ENCODE data around the gene PARD6G.

The PARD6G gene

DNA sequence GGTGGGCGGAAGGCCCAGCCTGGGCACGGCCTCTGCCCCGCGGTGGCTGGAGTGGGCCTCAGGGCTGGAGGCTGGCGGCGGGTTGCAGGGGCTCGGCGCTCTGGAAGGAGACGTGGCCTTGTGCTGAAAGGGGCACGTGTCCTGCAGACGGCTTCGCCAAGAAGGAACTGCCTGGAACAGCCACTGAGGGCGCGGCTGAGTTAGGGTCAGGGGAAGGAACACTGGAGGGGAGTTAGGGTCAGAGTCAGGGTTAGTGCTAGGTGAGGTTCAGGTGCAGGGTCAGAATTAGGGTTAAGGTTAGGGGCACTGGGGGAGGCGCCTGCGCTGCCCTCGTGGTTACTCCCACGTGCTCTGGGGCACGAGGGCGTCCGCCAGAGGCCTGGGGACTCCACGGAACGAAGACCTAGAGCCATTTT, 139.2 kb downstream of the PARD6G start:
- Histone ChIP-seq H3K4me1 (ENCODE audit: control insufficient read depth in 1 of 2, insufficient read depth in 1 of 2, low read depth in 1 of 2, low read length in 1 of 2) (peaks cover 8 to 16% of the 10 kb centered on the region in 2 experiments), H3K36me3 (no peaks in the 10 kb centered on the region), H3K4me3 (ENCODE audit: low read depth in 1 of 2, low read length in 1 of 2) (no peak overlapping the region), H3K27ac (peak overlapping the region; percentile 16), H3K9me3 (no peaks in the 10 kb centered on the region), H3K27me3 (no peaks in the 10 kb centered on the region)
- TF ChIP-seq CTCF (IDR thresholded peaks at IDR 0.05): no peak

GRCh38 chr18:80107426-80107825, 139.9 kb downstream of the PARD6G start:
- no peaks in the 10 kb centered on the region for H3K9me3 ChIP-seq
- H3K36me3 ChIP-seq: no peaks in the 10 kb centered on the region
- H3K4me3 ChIP-seq (ENCODE audit: low read depth in 1 of 2, low read length in 1 of 2): no peak overlapping the region
- peak overlapping the region; percentile 16 for H3K27ac ChIP-seq
- TF ChIP-seq CTCF (IDR thresholded peaks at IDR 0.05): no peak
- H3K4me1 ChIP-seq (ENCODE audit: control insufficient read depth in 1 of 2, insufficient read depth in 1 of 2, low read depth in 1 of 2, low read length in 1 of 2): peaks cover 8 to 16% of the 10 kb centered on the region in 2 experiments
- no peaks in the 10 kb centered on the region for H3K27me3 ChIP-seq

Measured in neutrophil (primary cell).